ENCODE results near the gene JDP2.

The JDP2 gene

DNA sequence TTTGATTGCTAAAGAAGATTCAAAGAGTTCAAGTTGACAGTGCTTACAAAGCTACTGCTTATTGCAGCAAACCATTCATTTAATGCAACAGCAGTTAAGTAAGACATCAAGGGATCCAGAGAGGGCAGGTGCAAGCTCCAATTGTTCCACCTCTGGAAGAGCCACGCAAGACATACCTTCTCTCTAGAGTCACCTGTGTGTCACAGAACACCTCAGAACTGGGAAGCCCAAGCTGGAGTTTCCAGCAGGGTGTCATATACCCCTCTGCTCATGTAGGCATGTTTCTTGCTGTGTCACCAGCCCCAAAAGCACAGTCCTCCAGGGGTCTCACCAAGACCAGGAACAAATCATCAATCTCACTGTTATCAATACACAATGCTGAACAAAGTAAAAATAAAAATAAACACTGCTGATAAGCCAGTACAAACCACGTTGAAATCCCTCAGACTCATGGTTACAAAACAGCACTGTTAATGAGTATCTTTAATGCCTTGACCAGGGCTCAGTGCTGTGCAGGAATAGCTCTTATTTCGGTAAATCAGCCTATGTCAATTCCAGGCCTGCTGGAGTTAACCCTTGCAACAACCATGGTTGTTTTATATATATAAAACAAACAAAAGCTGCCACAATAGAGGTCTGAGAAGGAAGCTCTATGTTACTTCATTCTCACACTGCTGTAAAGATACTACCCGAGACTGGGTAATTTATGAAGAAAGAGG is 57.0 kb downstream of the JDP2 start:
- no peak for DNase-seq (ENCODE audit: low read depth)

DNA sequence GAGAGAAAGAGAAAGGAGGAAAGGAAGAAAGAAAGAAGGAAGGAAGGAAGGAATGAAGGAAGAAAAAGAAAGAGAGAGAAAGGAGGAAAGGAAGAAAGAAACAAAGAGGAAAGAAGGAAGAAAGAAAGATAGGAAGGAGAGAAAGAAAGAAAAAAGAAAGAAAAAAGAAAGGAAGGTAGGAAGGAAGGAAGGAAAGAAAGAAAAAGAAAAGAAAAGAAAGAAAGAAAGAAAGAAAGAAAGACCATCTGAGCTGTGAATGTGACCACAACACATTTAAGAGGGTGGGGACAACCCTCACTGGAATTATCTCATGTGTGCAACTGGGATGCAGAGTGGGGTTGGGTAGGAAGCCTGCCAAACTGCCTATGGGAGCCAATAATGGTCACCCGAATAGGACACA is 58.5 kb downstream of the JDP2 start:
- no peak for DNase-seq (ENCODE audit: low read depth)

- no peak for DNase-seq (ENCODE audit: low read depth)
Observed at GRCh38 chr14:75487155-75487671, 59.4 kb downstream of the JDP2 start.

DNA sequence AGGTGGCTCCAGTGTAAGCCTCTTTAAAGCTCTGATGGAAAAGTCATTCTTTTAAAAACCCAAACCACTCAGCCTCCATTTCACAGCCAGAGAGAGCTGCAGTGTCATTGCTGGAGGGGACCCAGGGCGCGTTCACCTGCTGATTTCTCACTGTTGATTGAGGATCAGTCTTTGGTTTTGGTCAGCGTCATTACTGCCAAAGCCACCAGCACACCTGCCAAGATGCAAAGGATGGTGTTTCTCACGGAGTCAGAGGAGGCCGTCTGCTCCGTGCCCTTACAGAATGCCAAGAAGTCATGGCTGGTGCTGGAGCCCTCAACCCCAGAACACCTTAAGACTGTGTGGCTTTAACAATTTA is 61.6 kb downstream of the JDP2 start:
- DNase-seq (ENCODE audit: low read depth): no peak

- no peak for DNase-seq (ENCODE audit: low read depth)
Observed at GRCh38 chr14:75491376-75491978, 63.7 kb downstream of the JDP2 start.

- no peak for DNase-seq (ENCODE audit: low read depth)
Observed at GRCh38 chr14:75492832-75493591, 65.2 kb downstream of the JDP2 start.

DNA sequence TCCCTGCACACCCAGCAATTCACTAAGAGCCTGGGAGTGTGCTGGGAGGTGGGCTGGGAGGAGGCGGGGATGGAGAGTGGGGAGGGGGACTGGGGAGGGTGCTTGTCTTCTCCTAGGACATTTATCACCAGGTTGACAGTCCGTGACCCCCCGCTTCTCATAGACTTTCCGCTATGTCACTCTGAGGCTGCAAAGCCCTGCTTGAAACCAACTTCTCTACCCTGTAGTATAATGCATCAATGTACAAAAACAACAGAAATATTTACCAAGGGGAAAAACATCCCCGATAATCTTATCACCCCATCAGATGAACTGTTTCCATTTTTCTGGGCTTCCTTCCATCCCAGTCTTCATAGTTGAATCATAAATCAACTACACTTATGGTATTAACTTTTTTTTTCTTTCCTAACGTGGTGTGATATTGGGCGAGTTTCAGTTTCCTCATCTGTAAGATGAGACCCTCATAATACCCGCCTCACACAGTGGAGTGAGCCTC is 65.8 kb downstream of the JDP2 start:
- DNase-seq (ENCODE audit: low read depth): peak; percentile 75

DNA sequence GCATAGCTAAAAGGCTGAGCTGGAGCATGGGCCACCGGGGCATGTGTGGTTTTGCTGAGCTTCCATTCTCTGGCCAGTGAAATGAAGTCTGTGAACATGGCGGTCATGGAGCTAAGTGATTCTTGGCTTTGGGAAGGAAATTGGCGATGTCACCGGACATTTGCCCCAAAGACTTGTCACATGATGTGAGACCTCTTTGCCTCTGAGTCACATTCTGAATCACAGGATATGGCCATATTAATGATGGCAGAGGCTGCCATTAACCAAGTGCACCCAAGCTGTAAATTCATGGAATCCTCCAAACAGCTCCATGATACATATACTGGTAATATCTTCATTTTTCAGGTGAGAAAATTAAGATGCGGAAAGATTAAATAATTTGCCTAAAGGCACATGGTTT is 67.1 kb downstream of the JDP2 start:
- DNase-seq (ENCODE audit: low read depth): no peak

- no peak for DNase-seq (ENCODE audit: low read depth)
Observed at GRCh38 chr14:75495399-75495798, 67.6 kb downstream of the JDP2 start.

GRCh38 chr14:75495882-75496281 is 68.1 kb downstream of the JDP2 start:
- DNase-seq (ENCODE audit: low read depth): no peak

DNA sequence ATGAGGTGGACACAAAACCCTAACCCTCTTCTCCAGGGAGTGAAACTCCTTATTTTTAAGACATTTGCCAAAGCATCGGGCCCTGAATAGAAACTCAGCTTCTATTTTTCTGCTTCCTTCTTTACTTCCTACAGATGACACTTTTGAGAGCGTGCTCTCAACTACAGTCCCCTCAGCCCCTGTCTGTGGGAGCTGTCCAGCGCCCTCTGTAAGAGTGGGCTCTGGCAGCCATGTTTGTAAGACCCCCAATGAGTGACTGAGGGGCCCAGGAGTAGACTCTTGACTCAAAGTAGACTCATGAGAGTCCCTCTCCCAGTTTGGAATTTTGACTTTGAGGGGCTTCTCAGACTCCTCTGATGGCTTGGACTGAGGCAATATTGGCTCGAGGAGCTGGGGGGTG is 68.9 kb downstream of the JDP2 start:
- DNase-seq (ENCODE audit: low read depth): no peak

DNA sequence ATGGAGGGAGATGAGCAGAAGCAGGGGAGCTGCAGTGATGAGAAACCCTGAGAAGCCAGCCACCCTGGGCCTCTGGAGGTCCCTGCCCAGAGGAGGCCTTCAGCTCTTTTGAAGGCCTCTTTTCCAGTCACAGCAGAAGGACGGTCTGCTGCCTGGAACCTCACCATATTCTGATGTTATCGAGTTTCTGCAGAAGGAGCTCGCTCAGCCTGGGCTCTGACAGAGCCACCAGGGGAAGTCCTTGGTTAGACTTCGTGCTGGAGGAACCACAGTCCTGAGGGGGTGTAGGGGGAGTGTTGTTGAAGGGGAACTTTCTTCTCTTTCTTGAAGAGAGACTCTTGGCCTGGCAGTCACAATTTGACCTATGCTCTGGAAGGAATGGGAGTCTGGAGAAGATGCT is 69.4 kb downstream of the JDP2 start:
- no peak for DNase-seq (ENCODE audit: low read depth)

DNA sequence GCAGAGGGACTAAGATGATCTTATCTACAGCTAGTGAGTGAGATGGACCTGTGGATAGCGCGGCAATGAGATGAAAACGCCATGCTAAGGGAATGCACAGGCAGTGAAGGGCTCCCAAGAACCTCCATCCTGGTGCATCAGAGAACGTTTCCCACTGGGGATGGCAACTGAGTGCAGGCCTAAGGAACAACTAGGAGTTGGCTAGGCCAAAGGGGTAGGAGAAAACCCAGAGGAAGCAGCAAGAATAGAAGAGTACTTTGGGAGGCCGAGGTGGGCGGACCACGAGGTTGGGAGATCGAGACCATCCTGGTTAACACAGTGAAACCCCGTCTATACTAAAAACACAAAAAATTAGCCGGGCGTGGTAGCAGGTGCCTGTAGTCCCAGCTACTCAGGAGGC is 69.9 kb downstream of the JDP2 start:
- DNase-seq (ENCODE audit: low read depth): no peak

DNA sequence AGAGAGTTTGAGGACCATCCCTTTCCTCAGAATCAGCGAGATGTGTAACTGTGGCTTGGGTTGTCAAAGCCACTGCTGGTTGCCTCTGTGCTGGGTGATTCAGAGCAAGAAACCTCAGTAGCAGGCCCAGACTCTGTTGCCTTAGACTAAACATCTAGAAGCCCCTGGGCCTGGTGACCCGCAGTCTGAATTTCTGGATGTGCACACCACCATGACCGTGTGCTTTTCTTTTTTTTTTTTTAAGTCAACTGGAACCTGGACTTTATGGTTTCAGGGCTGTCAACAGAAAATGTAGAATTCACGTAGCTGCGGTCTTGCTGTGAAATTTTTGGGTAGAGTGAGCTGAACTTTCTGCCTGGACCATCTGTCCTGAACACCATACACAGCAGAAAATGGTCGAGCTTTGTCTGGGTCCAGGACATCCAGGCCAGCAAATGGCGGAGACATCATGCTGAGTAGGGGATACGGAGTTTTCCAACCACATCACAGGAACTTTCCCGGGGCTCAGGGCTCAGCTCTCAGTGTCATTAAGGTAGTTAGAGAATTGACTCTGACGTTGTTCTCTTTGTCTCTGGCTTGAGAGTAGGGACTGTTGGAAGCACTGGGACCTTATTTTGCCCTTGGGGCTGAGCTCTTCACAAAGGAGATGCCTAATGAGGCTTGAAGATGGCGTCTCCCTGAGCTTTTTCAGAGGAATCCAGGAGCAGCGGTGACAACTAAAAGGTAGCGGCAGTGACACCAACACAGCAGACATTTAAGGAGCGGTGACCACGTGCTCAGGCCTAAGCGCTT is 71.5 kb downstream of the JDP2 start:
- DNase-seq (ENCODE audit: low read depth): no peak

- no peak for DNase-seq (ENCODE audit: low read depth)
Observed at GRCh38 chr14:75501080-75501479, 73.3 kb downstream of the JDP2 start.

- no peak for DNase-seq (ENCODE audit: low read depth)
Observed at GRCh38 chr14:75504411-75504810, 76.6 kb downstream of the JDP2 start.

DNA sequence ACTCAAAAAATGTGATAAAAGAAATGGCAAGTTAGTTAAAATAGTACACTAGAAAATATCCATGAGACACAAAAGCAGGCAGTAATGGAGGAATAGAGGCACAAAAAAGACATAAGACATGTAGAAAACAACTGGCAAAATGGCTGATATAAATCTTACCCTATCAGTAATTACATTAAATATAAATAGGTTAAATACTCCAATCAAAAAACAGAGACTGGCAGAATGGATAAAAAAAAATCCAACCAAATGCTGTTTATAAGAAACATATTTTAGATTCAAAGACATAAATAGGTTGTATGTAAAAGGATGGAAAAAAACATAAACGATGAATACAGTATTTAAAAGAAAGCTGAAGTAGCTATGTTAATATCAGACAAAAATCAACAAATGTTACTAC is 79.1 kb downstream of the JDP2 start:
- DNase-seq (ENCODE audit: low read depth): no peak

- no peak for DNase-seq (ENCODE audit: low read depth)
Observed at GRCh38 chr14:75510547-75510946, 82.7 kb downstream of the JDP2 start.

DNA sequence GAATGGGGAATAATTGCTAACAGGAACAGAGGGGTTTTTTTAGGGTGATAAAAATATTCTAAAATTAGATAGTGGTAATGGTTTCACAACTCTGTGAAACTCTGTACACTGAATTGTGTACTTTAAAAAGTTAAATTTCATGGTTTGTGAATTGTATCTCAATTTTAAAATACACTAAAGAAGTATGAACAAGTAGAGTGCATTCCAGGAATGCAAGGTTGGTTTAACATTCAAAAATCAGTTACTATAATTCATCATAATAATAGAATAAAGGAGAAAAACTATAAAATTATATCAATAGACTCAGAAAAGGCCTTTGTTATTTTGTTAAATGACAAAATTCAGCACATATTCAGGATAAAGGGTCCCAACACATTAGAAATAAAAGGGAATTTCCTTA is 83.4 kb downstream of the JDP2 start:
- DNase-seq (ENCODE audit: low read depth): no peak

DNA sequence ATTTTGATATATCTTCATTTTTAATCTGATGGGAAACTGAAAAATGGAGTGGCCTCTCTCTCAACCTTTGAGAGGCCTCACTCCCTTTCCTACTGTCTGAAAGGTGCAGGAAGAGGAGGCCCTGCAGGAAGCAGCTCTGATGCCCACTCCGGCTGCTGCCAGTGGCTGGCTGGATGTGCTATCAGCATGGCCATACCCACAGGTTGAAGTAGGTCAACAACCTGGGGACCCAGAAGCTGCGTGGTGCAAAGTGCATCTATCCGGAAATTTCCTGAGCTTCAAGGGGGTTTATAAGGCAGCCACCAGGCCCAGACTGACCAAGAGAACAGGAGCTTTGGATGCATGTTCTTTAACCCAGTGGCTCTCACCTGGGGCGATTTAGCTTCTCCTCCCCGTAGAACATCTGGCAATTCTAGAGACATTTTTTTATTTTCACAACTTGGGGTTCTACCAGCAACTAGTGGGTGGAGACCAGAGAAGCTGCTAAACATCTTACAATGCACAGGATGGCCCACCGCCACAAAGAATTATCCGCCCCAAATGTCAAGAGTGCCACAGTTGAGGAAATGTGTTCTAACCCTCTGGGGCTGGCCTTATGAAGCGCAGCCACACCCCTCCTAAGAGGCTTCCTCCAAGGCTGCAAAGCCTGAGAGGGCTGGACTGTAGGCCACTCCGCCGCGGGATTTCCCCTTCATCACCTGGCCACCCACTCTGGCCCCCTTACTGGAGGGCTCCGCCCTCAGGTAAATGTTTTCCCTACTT is 86.3 kb downstream of the JDP2 start:
- DNase-seq (ENCODE audit: low read depth): no peak
